HCT116 (cell line): ENCODE data around the gene NMNAT3. TPM values are rescaled to one million over a fixed set of nuclear protein-coding genes. Genes with fewer than 3 reads are reported as not detected.

ENCODE experiments used
- ATAC-seq: fragments of 200-7000 bp; cut with Tn5 transposase; 2 replicates; pipeline ENCODE4 v1.9.1; 2020; ENCODE audit warnings: mild to moderate bottlenecking, moderate library complexity
- BruUV-seq: library from RNA; stranded (reverse); fragments of 400-500 nt; replicated peaks from 2 replicates; lab custom pipeline; 2021; lab: Mats Ljungman, UMichigan
- CTCF ChIA-PET: fragments of 300-600 bp; sonication (Branson Sonifier 250); formaldehyde crosslinking; loops from one replicate; lab custom pipeline; 2021; ENCODE audit warnings: antibody characterized with exemption; lab: Charles Lee
- POLR2A ChIA-PET: fragments of 300-600, 350-600 bp; sonication (Branson Sonifier 250); formaldehyde crosslinking; loops from one replicate; lab custom pipeline; 2021; ENCODE audit warnings: antibody characterized with exemption; lab: Charles Lee
- RAD21 ChIA-PET, 2 experiments: fragments of 300-600 bp; sonication (Branson Sonifier 250); formaldehyde crosslinking; loops; one replicate each; lab custom pipeline; 2023; ENCODE audit warnings: low total read pairs in 2 of 2; ENCODE audit not compliant: uncharacterized antibody in 2 of 2, unreplicated experiment in 2 of 2, low non-redundant PET in 1 of 2; lab: Charles Lee
- DNase-seq: peaks from one replicate; pipeline ENCODE4 v3.0.0-alpha.2; 2010; ENCODE audit warnings: low read depth, low spot score
- H2AFZ ChIP-seq: fragments of 200-600 bp; shearing (Covaris generic), sonication (generic); 2 replicates; pipeline ENCODE4 v1.6.1; 2017; ENCODE audit warnings: low read depth, mixed run types, mixed read lengths, antibody characterized with exemption, low read length; ENCODE audit not compliant: poor library complexity, severe bottlenecking
- H3K27ac ChIP-seq: 2 replicates; pipeline ENCODE4 v1.5.1; 2012; ENCODE audit warnings: low read depth, low read length
- H3K27me3 ChIP-seq: fragments of 200-600 bp; sonication (generic); 2 replicates; pipeline ENCODE4 v1.6.1; 2016; ENCODE audit warnings: mixed run types, low read length, mixed read lengths; ENCODE audit not compliant: insufficient read depth
- H3K36me3 ChIP-seq, 2 experiments: fragments of 200-500 bp in 1 of 2; fragments of 200-600 bp in 1 of 2; sonication (Bioruptor generic) in 1 of 2; sonication (generic) in 1 of 2; 2 replicates each; pipeline versions ENCODE4 v1.5.1 to v1.6.1; 2014 to 2016; ENCODE audit warnings: low read length in 2 of 2, inconsistent platforms in 1 of 2, mixed read lengths in 1 of 2, mixed run types in 1 of 2; ENCODE audit not compliant: insufficient read depth in 2 of 2, control insufficient read depth in 1 of 2
- H3K4me1 ChIP-seq, 2 experiments: fragments of 200-600 bp in 1 of 2; sonication (generic) in 1 of 2; 2 replicates each; pipeline versions ENCODE4 v1.5.1 to v1.6.1; 2012 to 2017; ENCODE audit warnings: low read length in 2 of 2, inconsistent platforms in 1 of 2, mild to moderate bottlenecking in 1 of 2, mixed read lengths in 1 of 2, mixed run types in 1 of 2, moderate library complexity in 1 of 2; ENCODE audit not compliant: insufficient read depth in 2 of 2, control insufficient read depth in 1 of 2
- H3K4me2 ChIP-seq: fragments of 200-600 bp; sonication (generic); 2 replicates; pipeline ENCODE4 v1.6.1; 2017; ENCODE audit warnings: mixed run types, low read length, mixed read lengths
- H3K4me3 ChIP-seq, 2 experiments: fragments of 200-600 bp in 1 of 2; sonication (generic) in 1 of 2; replicated peaks in 1 of 2; 2 replicates each; pipeline ENCODE4 v1.5.1; 2011 to 2016; ENCODE audit warnings: low read length in 2 of 2, control low read depth in 1 of 2, low read depth in 1 of 2, mild to moderate bottlenecking in 1 of 2, mixed read lengths in 1 of 2, mixed run types in 1 of 2
- H3K79me2 ChIP-seq: fragments of 200-600 bp; sonication (generic); 2 replicates; pipeline ENCODE4 v1.6.1; 2017; ENCODE audit warnings: mild to moderate bottlenecking, mixed run types, low read length, moderate library complexity, mixed read lengths; ENCODE audit not compliant: insufficient read depth
- H3K9ac ChIP-seq: fragments of 200-600 bp; sonication (generic); 2 replicates; pipeline ENCODE4 v1.6.1; 2016; ENCODE audit warnings: low read length, mixed read lengths
- H3K9me2 ChIP-seq: fragments of 200-600 bp; sonication (generic), shearing (Covaris generic); 2 replicates; pipeline ENCODE4 v1.6.1; 2017; ENCODE audit warnings: mixed run types, mild to moderate bottlenecking, moderate library complexity; ENCODE audit not compliant: insufficient read depth
- H3K9me3 ChIP-seq, 2 experiments: fragments of 200-500 bp in 1 of 2; fragments of 200-600 bp in 1 of 2; sonication (Bioruptor generic) in 1 of 2; sonication (generic) in 1 of 2; 2 replicates each; pipeline ENCODE4 v1.6.1; 2014 to 2017; ENCODE audit warnings: low read length in 2 of 2, mixed read lengths in 2 of 2, inconsistent platforms in 1 of 2, low read depth in 1 of 2, mild to moderate bottlenecking in 1 of 2, mixed run types in 1 of 2, moderate library complexity in 1 of 2; ENCODE audit not compliant: control insufficient read depth in 1 of 2, insufficient read depth in 1 of 2
- H4K20me1 ChIP-seq: fragments of 200-600 bp; sonication (generic), shearing (Covaris generic); 2 replicates; pipeline ENCODE4 v1.6.1; 2017; ENCODE audit warnings: mixed run types, mild to moderate bottlenecking, moderate library complexity; ENCODE audit not compliant: insufficient read depth
- ATF3 ChIP-seq: IDR thresholded peaks from 2 replicates; pipeline ENCODE4 v1.6.1; 2012
- CBX3 ChIP-seq: IDR thresholded peaks from 2 replicates; pipeline ENCODE4 v1.6.1; 2012; ENCODE audit warnings: low read depth
- CEBPB ChIP-seq: IDR thresholded peaks from 2 replicates; pipeline ENCODE4 v1.6.1; 2012; ENCODE audit warnings: low read depth
- CTCF ChIP-seq, 3 experiments: fragments of 200-600 bp in 1 of 3; sonication (generic) in 1 of 3; IDR thresholded peaks in 2 of 3; conservative IDR thresholded peaks in 1 of 3; 2 replicates each; pipeline ENCODE4 v1.5.1; 2012 to 2017; ENCODE audit warnings: low read depth in 2 of 3, low read length in 2 of 3, antibody characterized with exemption in 1 of 3, borderline replicate concordance in 1 of 3, control low read depth in 1 of 3, mild to moderate bottlenecking in 1 of 3, mixed read lengths in 1 of 3, mixed run types in 1 of 3, moderate library complexity in 1 of 3; ENCODE audit not compliant: insufficient read depth in 1 of 3
- EGR1 ChIP-seq: IDR thresholded peaks from 2 replicates; pipeline ENCODE4 v1.6.1; 2012; ENCODE audit warnings: low read depth
- ELF1 ChIP-seq: IDR thresholded peaks from 2 replicates; pipeline ENCODE4 v1.6.1; 2012; ENCODE audit warnings: low read depth, borderline replicate concordance
- EZH2 ChIP-seq: fragments of 200-600 bp; sonication (generic); IDR thresholded peaks from 2 replicates; pipeline ENCODE4 v1.6.1; 2017; ENCODE audit warnings: antibody characterized with exemption, mixed run types
- EZH2phosphoT487 ChIP-seq: fragments of 200-600 bp; IDR thresholded peaks from 2 replicates; pipeline ENCODE4 v1.6.1; 2018; ENCODE audit warnings: antibody characterized with exemption, borderline replicate concordance
- FOSL1 ChIP-seq: IDR thresholded peaks from 2 replicates; pipeline ENCODE4 v1.6.1; 2012; ENCODE audit warnings: low read depth
- MAX ChIP-seq: IDR thresholded peaks from 2 replicates; pipeline ENCODE4 v1.6.1; 2012
- POLR2A ChIP-seq: IDR thresholded peaks from 2 replicates; pipeline ENCODE4 v1.7.0; 2011; ENCODE audit warnings: borderline replicate concordance; ENCODE audit not compliant: insufficient read depth, insufficient read length; ENCODE audit errors: extremely low read depth
- RAD21 ChIP-seq: IDR thresholded peaks from 2 replicates; pipeline ENCODE4 v1.6.1; 2012; ENCODE audit warnings: low read depth, mild to moderate bottlenecking
- REST ChIP-seq: IDR thresholded peaks from 2 replicates; pipeline ENCODE4 v1.6.1; 2012; ENCODE audit warnings: low read depth
- SIN3A ChIP-seq: IDR thresholded peaks from 2 replicates; pipeline ENCODE4 v1.6.1; 2012; ENCODE audit warnings: low read depth
- SP1 ChIP-seq: IDR thresholded peaks from 2 replicates; pipeline ENCODE4 v1.6.1; 2012; ENCODE audit warnings: low read depth
- TCF7L2 ChIP-seq: IDR thresholded peaks from 2 replicates; pipeline ENCODE4 v1.7.0; 2011; ENCODE audit warnings: borderline replicate concordance, inconsistent platforms; ENCODE audit not compliant: insufficient read depth, insufficient read length; ENCODE audit errors: extremely low read depth
- YY1 ChIP-seq: IDR thresholded peaks from 2 replicates; pipeline ENCODE4 v1.6.1; 2011; ENCODE audit warnings: low read length, low read depth, moderate library complexity, mild to moderate bottlenecking; ENCODE audit not compliant: insufficient replicate concordance; ENCODE audit errors: extremely low read depth
- ZBTB33 ChIP-seq: IDR thresholded peaks from 2 replicates; pipeline ENCODE4 v1.6.1; 2011; ENCODE audit warnings: mild to moderate bottlenecking, low read length, moderate library complexity; ENCODE audit not compliant: insufficient replicate concordance; ENCODE audit errors: extremely low read depth
- intact Hi-C: fragments of 100-400 bp; cut with micrococcal nuclease; formaldehyde crosslinking; loops from 2 replicates; pipeline ENCODE4 v1.10.0; 2022
- total RNA-seq: library from RNA; stranded (reverse); gene quantifications from one replicate; pipeline ENCODE4 v1.2.1, GENCODE V29; 2021; ENCODE audit not compliant: unreplicated experiment

The NMNAT3 gene
- total RNA-seq, 1 experiment from 2014 or later: 5.7 TPM

- ChIA-PET RAD21 (no interaction called here), CTCF (no interaction called here)
- no TSS peak for BruUV-seq
Observed at GRCh38 chr3:139571711-139572110, 106.1 kb downstream of the NMNAT3 start.

More at GRCh38 chr3:139571711-139572110, 106.1 kb downstream of the NMNAT3 start:
- Histone ChIP-seq H3K36me3 (no peaks in the 10 kb centered on the region), H3K9me2 (no peaks in the 10 kb centered on the region), H4K20me1 (no peaks in the 10 kb centered on the region), H3K4me2 (no peak overlapping the region), H3K9ac (no peak overlapping the region), H3K4me3 (no peak overlapping the region), H3K4me1 (no peaks in the 10 kb centered on the region), H3K27me3 (no peaks in the 10 kb centered on the region), H2AFZ (no peak overlapping the region), H3K79me2 (no peaks in the 10 kb centered on the region), H3K9me3 (no peaks in the 10 kb centered on the region), H3K27ac (no peak overlapping the region)
- intact Hi-C loops: loop anchor here (10.0 kb wide), 1 partner anchor 363 kb away; the partner anchor contains the start of gene CLSTN2
- POLR2A ChIA-PET: no interaction called here
- DNase-seq (no peak), ATAC-seq (no peak)
- TF ChIP-seq EZH2phosphoT487 (no peak), ATF3 (no peak), CBX3 (no peak), POLR2A (no peak), YY1 (no peak), EZH2 (no peak), TCF7L2 (no peak), CTCF (IDR thresholded peaks at IDR 0.05 in 2 of 3, conservative IDR thresholded peaks at IDR 0.05 in 1 of 3; ENCODE audit: borderline replicate concordance in 1 of 3, insufficient read depth in 1 of 3, low read depth in 2 of 3, low read length in 2 of 3) (no peak), ZBTB33 (no peak), ELF1 (no peak), FOSL1 (no peak), CEBPB (no peak), SIN3A (no peak), RAD21 (no peak), REST (no peak), SP1 (no peak), EGR1 (no peak), MAX (no peak)
